ENCODE data around the gene HOMEZ. TPM values are rescaled to one million over a fixed set of nuclear protein-coding genes. Genes with fewer than 3 reads are reported as not detected.

The HOMEZ gene
- total and polyA plus RNA-seq, 2 donors from 2014 or later, result 14.8 to 18.5 TPM

DNA sequence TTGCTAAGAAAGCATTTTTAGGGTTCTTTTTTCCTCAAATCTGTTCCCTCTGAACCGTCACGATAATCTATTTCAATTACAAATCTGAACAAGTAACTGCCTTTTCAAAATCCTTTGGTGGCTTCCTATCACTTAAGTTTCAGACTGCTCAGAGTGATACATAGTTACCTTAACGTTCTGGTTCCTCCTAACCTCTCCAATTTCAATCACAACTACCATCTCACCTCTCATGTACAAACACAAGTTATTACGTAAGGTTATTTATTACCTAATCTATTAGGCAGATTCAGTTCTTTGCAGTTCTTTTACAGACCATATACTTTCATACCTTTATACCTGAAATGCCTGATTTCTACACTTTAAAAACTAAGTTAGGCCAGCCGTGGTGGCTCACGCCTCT, 36.1 kb downstream of the HOMEZ start:
- FAIRE-seq, result no peak
- Histone ChIP-seq H3K4me1 (ENCODE audit: control insufficient read depth in 2 of 3, insufficient read depth in 2 of 3, low read depth in 1 of 3, low read length in 3 of 3) (peaks cover 0 to 16% (median 7%) of the 10 kb centered on the region in 3 donors), H3K27me3 (ENCODE audit: control insufficient read depth, insufficient read depth, low read length) (no peaks in the 10 kb centered on the region), H3K9ac (ENCODE audit: low read length in 3 of 3) (no peak overlapping the region), H3K27ac (ENCODE audit: low read depth in 2 of 2, low read length in 2 of 2) (peak overlapping the region; percentile 7 to 23), H3K36me3 (ENCODE audit: control insufficient read depth in 2 of 3, insufficient read depth in 3 of 3, low read length in 3 of 3) (no peaks in the 10 kb centered on the region), H3K9me3 (ENCODE audit: control insufficient read depth in 2 of 3, insufficient read depth in 1 of 3, low read length in 3 of 3) (no peaks in the 10 kb centered on the region), H3K4me3 (ENCODE audit: low read length in 3 of 3) (no peak overlapping the region)
- DNase-seq, result no peak
- no peak for TF ChIP-seq CTCF (IDR thresholded peaks at IDR 0.05; ENCODE audit: borderline replicate concordance, extremely low read depth, insufficient read depth)
- intact Hi-C loops (cut with DNase I), result no loop called here

- Histone ChIP-seq H3K4me1 (ENCODE audit: control insufficient read depth in 2 of 3, insufficient read depth in 2 of 3, low read depth in 1 of 3, low read length in 3 of 3) (peaks cover 0 to 23% (median 7%) of the 10 kb centered on the region in 3 donors), H3K27ac (ENCODE audit: low read depth in 2 of 2, low read length in 2 of 2) (no peak overlapping the region), H3K9me3 (ENCODE audit: control insufficient read depth in 2 of 3, insufficient read depth in 1 of 3, low read length in 3 of 3) (no peaks in the 10 kb centered on the region), H3K9ac (ENCODE audit: low read length in 3 of 3) (no peak overlapping the region), H3K36me3 (ENCODE audit: control insufficient read depth in 2 of 3, insufficient read depth in 3 of 3, low read length in 3 of 3) (no peaks in the 10 kb centered on the region), H3K4me3 (ENCODE audit: low read length in 3 of 3) (no peak overlapping the region), H3K27me3 (ENCODE audit: control insufficient read depth, insufficient read depth, low read length) (no peaks in the 10 kb centered on the region)
- FAIRE-seq (no peak), DNase-seq (no peak)
- intact Hi-C loops (cut with DNase I), result no loop called here
- no peak for TF ChIP-seq CTCF (IDR thresholded peaks at IDR 0.05; ENCODE audit: borderline replicate concordance, extremely low read depth, insufficient read depth)
These were observed 37.3 kb downstream of the HOMEZ start for GRCh38 chr14:23248601-23249000.

- TF ChIP-seq CTCF (IDR thresholded peaks at IDR 0.05; ENCODE audit: borderline replicate concordance, extremely low read depth, insufficient read depth), result no peak
- Histone ChIP-seq H3K27me3 (ENCODE audit: control insufficient read depth, insufficient read depth, low read length) (no peaks in the 10 kb centered on the region), H3K4me1 (ENCODE audit: control insufficient read depth in 2 of 3, insufficient read depth in 2 of 3, low read depth in 1 of 3, low read length in 3 of 3) (peaks cover 0 to 23% (median 7%) of the 10 kb centered on the region in 3 donors), H3K27ac (ENCODE audit: low read depth in 2 of 2, low read length in 2 of 2) (peak overlapping the region; percentile 80 to 90), H3K4me3 (ENCODE audit: low read length in 3 of 3) (no peak overlapping the region), H3K9me3 (ENCODE audit: control insufficient read depth in 2 of 3, insufficient read depth in 1 of 3, low read length in 3 of 3) (no peaks in the 10 kb centered on the region), H3K9ac (ENCODE audit: low read length in 3 of 3) (no peak overlapping the region), H3K36me3 (ENCODE audit: control insufficient read depth in 2 of 3, insufficient read depth in 3 of 3, low read length in 3 of 3) (no peaks in the 10 kb centered on the region)
- FAIRE-seq (peak; percentile 96), DNase-seq (peak in 2 of 5 donors; percentile 34 to 57)
- intact Hi-C loops (cut with DNase I), result no loop called here
These were observed 40.6 kb downstream of the HOMEZ start for GRCh38 chr14:23245282-23245681.

- Histone ChIP-seq H3K9ac (ENCODE audit: low read length in 3 of 3) (no peak overlapping the region), H3K9me3 (ENCODE audit: control insufficient read depth in 2 of 3, insufficient read depth in 1 of 3, low read length in 3 of 3) (no peaks in the 10 kb centered on the region), H3K36me3 (ENCODE audit: control insufficient read depth in 2 of 3, insufficient read depth in 3 of 3, low read length in 3 of 3) (no peaks in the 10 kb centered on the region), H3K4me1 (ENCODE audit: control insufficient read depth in 2 of 3, insufficient read depth in 2 of 3, low read depth in 1 of 3, low read length in 3 of 3) (peaks cover 0 to 20% (median 5%) of the 10 kb centered on the region in 3 donors), H3K27me3 (ENCODE audit: control insufficient read depth, insufficient read depth, low read length) (no peaks in the 10 kb centered on the region), H3K4me3 (ENCODE audit: low read length in 3 of 3) (no peak overlapping the region), H3K27ac (ENCODE audit: low read depth in 2 of 2, low read length in 2 of 2) (peak overlapping the region in 1 of 2 donors; percentile 3)
- no peak for TF ChIP-seq CTCF (IDR thresholded peaks at IDR 0.05; ENCODE audit: borderline replicate concordance, extremely low read depth, insufficient read depth)
- FAIRE-seq, result no peak
- no peak for DNase-seq
- intact Hi-C loops (cut with DNase I), result no loop called here
These were observed 42.9 kb downstream of the HOMEZ start for GRCh38 chr14:23243066-23243465.
